Measurements from ENCODE around the gene SYT9.

- TF ChIP-seq GATA3 (IDR thresholded peaks at IDR 0.05; ENCODE audit: low read depth, low read length): no peak
- TF ChIP-seq GATA2 (IDR thresholded peaks at IDR 0.05; ENCODE audit: low read depth, low read length): no peak
These were observed 235.1 kb downstream of the SYT9 start for GRCh38 chr11:7486781-7487140.
